Astrocyte (in vitro differentiated cells and primary cell): ENCODE data around the gene SRRM4. TPM values are rescaled to one million over a fixed set of nuclear protein-coding genes. Genes with fewer than 3 reads are reported as not detected.

Source experiments
- DNase-seq: peaks from one replicate; pipeline ENCODE4 v3.0.0-alpha.2; 2010; ENCODE audit warnings: low read depth
- FAIRE-seq: peaks from 2 replicates; lab custom pipeline; 2011; peaks lifted over from hg19 to GRCh38; lab: Jason Lieb, UNC
- H2AFZ ChIP-seq: 2 replicates; pipeline ENCODE4 v1.6.0; 2012; ENCODE audit warnings: low read depth, low read length, inconsistent platforms
- H3K27ac ChIP-seq: 2 replicates; pipeline ENCODE4 v1.5.1; 2011; ENCODE audit warnings: low read depth, low read length, inconsistent platforms
- H3K27me3 ChIP-seq: 2 replicates; pipeline ENCODE4 v1.6.0; 2011; ENCODE audit warnings: low read length, inconsistent platforms; ENCODE audit not compliant: insufficient read depth
- H3K36me3 ChIP-seq: 2 replicates; pipeline ENCODE4 v1.5.1; 2011; ENCODE audit warnings: low read length, inconsistent platforms; ENCODE audit not compliant: insufficient read depth
- H3K4me1 ChIP-seq: 2 replicates; pipeline ENCODE4 v1.5.1; 2011; ENCODE audit warnings: low read length, inconsistent platforms; ENCODE audit not compliant: insufficient read depth
- H3K4me2 ChIP-seq: 2 replicates; pipeline ENCODE4 v1.6.0; 2012; ENCODE audit warnings: low read length, inconsistent platforms
- H3K4me3 ChIP-seq: 2 replicates; pipeline ENCODE4 v1.5.1; 2011; ENCODE audit warnings: low read depth, mild to moderate bottlenecking, low read length, inconsistent platforms; ENCODE audit not compliant: insufficient read depth
- H3K79me2 ChIP-seq: 2 replicates; pipeline ENCODE4 v1.6.0; 2012; ENCODE audit warnings: mild to moderate bottlenecking, low read length, inconsistent platforms; ENCODE audit not compliant: insufficient read depth
- H3K9ac ChIP-seq: 2 replicates; pipeline ENCODE4 v1.6.0; 2012; ENCODE audit warnings: mild to moderate bottlenecking, low read length, inconsistent platforms
- H3K9me3 ChIP-seq: 2 replicates; pipeline ENCODE4 v1.5.1; 2012; ENCODE audit warnings: low read depth, mild to moderate bottlenecking, low read length, inconsistent platforms; ENCODE audit not compliant: insufficient read depth
- H4K20me1 ChIP-seq: 2 replicates; pipeline ENCODE4 v1.6.0; 2012; ENCODE audit warnings: low read length, inconsistent platforms; ENCODE audit not compliant: insufficient read depth
- H3K27ac Mint-ChIP-seq: one replicate; pipeline ENCODE4 v1.8.0; 2021; ENCODE audit warnings: mild to moderate bottlenecking, mixed read lengths; ENCODE audit not compliant: unreplicated experiment
- H3K27me3 Mint-ChIP-seq: one replicate; pipeline ENCODE4 v1.8.0; 2021; ENCODE audit warnings: low read depth, mixed read lengths; ENCODE audit not compliant: unreplicated experiment
- H3K36me3 Mint-ChIP-seq: one replicate; pipeline ENCODE4 v1.8.0; 2021; ENCODE audit warnings: low read depth, mixed read lengths; ENCODE audit not compliant: unreplicated experiment
- H3K4me1 Mint-ChIP-seq: one replicate; pipeline ENCODE4 v1.8.0; 2021; ENCODE audit warnings: low read depth, mixed read lengths; ENCODE audit not compliant: unreplicated experiment
- H3K4me3 Mint-ChIP-seq: one replicate; pipeline ENCODE4 v1.8.0; 2021; ENCODE audit warnings: mild to moderate bottlenecking, moderate library complexity, mixed read lengths; ENCODE audit not compliant: unreplicated experiment
- H3K9me3 Mint-ChIP-seq: one replicate; pipeline ENCODE4 v1.8.0; 2021; ENCODE audit warnings: mild to moderate bottlenecking, mixed read lengths; ENCODE audit not compliant: unreplicated experiment
- EZH2 ChIP-seq: IDR thresholded peaks from 2 replicates; pipeline ENCODE4 v1.6.1; 2012; ENCODE audit warnings: mild to moderate bottlenecking, low read length, inconsistent platforms; ENCODE audit not compliant: insufficient read depth
- total RNA-seq: library from RNA; stranded (reverse); gene quantifications from 2 replicates; pipeline ENCODE4 v1.2.1, GENCODE V29; 2021
- TF ChIP-seq, protein P1 (sequence below): IDR thresholded peaks from 2 replicates; pipeline ENCODE4 v1.5.1; 2011; ENCODE audit warnings: low read depth, mild to moderate bottlenecking, inconsistent platforms, low read length, moderate library complexity; ENCODE audit not compliant: insufficient read depth

The SRRM4 gene
- total RNA-seq, 1 donor from 2014 or later, result 0.30 TPM

DNA sequence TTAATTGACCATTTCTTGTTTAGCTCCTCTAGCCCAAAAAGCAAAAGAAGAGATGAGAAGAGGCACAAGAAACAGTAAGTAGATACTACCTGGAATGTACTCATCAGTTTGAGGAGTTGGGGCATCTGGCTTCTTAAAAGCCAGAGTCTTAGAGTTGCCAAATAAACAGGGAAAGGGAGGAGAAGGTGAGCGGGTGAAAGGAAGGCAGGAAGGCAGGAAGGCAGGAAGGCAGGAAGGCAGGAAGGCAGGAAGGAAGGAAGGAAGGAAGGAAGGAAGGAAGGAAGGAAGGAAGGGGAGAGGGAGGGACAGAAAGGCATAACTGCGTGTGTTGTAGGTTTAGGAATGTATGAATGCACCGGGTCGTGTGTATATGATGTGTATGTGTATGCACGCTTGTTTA, 140.7 kb downstream of the SRRM4 start:
- no peaks in the 10 kb centered on the region for H3K9me3 ChIP-seq
- no peaks in the 10 kb centered on the region for H4K20me1 ChIP-seq
- H2AFZ ChIP-seq, result no peak overlapping the region
- DNase-seq, result no peak
- TF ChIP-seq EZH2, result no peak
- TF ChIP-seq, protein P1, sequence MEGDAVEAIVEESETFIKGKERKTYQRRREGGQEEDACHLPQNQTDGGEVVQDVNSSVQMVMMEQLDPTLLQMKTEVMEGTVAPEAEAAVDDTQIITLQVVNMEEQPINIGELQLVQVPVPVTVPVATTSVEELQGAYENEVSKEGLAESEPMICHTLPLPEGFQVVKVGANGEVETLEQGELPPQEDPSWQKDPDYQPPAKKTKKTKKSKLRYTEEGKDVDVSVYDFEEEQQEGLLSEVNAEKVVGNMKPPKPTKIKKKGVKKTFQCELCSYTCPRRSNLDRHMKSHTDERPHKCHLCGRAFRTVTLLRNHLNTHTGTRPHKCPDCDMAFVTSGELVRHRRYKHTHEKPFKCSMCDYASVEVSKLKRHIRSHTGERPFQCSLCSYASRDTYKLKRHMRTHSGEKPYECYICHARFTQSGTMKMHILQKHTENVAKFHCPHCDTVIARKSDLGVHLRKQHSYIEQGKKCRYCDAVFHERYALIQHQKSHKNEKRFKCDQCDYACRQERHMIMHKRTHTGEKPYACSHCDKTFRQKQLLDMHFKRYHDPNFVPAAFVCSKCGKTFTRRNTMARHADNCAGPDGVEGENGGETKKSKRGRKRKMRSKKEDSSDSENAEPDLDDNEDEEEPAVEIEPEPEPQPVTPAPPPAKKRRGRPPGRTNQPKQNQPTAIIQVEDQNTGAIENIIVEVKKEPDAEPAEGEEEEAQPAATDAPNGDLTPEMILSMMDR, result no peak
- Mint-ChIP-seq H3K4me1 (peaks cover 4% of the 10 kb centered on the region), H3K4me3 (no peak overlapping the region), H3K27ac (no peak overlapping the region), H3K36me3 (no peaks in the 10 kb centered on the region), H3K27me3 (peaks cover 15% of the 10 kb centered on the region), H3K9me3 (no peaks in the 10 kb centered on the region)
- FAIRE-seq, result no peak
- H3K4me3 ChIP-seq, result no peak overlapping the region
- H3K4me2 ChIP-seq, result no peak overlapping the region
- H3K79me2 ChIP-seq, result no peaks in the 10 kb centered on the region
- H3K4me1 ChIP-seq, result no peaks in the 10 kb centered on the region
- H3K27ac ChIP-seq, result no peak overlapping the region
- no peaks in the 10 kb centered on the region for H3K27me3 ChIP-seq
- H3K9ac ChIP-seq, result no peak overlapping the region
- no peaks in the 10 kb centered on the region for H3K36me3 ChIP-seq

DNA sequence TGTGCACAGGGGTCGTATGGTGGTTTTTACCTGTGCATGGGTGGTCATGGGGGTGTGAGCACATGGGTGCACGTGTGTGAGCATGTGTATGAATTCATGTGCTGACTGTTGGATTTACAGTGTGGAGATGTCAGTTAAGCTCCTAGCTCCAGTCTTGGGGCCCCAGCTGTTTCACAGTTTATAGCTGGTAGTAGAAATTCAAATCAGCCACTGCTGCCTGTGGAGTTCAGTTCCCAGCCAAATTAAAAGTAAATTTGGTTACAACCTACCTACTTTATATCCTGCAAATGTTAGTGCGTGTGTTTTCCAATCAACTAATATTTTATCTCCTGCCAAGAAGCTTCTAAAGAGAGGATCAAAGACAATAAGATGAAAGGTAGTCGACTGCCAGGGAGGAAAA, 141.4 kb downstream of the SRRM4 start:
- no peaks in the 10 kb centered on the region for H3K27me3 ChIP-seq
- no peaks in the 10 kb centered on the region for H3K36me3 Mint-ChIP-seq
- no peak overlapping the region for H3K4me3 ChIP-seq
- no peak overlapping the region for H3K4me3 Mint-ChIP-seq
- no peaks in the 10 kb centered on the region for H3K9me3 Mint-ChIP-seq
- no peak overlapping the region for H3K27ac Mint-ChIP-seq
- H3K4me2 ChIP-seq, result no peak overlapping the region
- peaks cover 4% of the 10 kb centered on the region for H3K4me1 Mint-ChIP-seq
- H4K20me1 ChIP-seq, result no peaks in the 10 kb centered on the region
- H3K27ac ChIP-seq, result no peak overlapping the region
- H3K4me1 ChIP-seq, result no peaks in the 10 kb centered on the region
- no peaks in the 10 kb centered on the region for H3K36me3 ChIP-seq
- H3K79me2 ChIP-seq, result no peaks in the 10 kb centered on the region
- H3K9ac ChIP-seq, result no peak overlapping the region
- FAIRE-seq (no peak), DNase-seq (no peak)
- no peaks in the 10 kb centered on the region for H3K9me3 ChIP-seq
- H3K27me3 Mint-ChIP-seq, result peaks cover 15% of the 10 kb centered on the region
- no peak overlapping the region for H2AFZ ChIP-seq
- no peak for TF ChIP-seq EZH2
- TF ChIP-seq, protein P1, result no peak

DNA sequence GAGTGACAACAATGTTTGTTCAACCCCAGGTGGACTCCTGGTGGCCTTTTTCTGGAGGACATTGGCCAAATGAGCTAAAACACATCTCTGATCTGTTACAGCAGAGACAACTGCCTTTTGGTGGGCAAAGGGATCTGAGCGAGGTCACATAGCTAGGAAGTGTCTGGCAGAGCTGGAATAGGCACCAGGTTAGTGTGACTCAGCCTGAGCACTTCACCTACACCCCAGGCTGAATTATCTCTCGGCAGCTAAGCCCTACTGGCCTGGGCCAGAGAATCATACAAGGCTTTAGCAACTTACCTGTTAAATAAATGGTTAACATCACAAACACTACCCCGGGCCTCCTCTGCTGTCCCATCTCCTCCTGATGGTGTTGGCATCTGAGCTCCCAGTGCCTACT, 147.2 kb downstream of the SRRM4 start:
- Mint-ChIP-seq H3K4me1 (no peaks in the 10 kb centered on the region), H3K27me3 (peaks cover 10% of the 10 kb centered on the region), H3K36me3 (no peaks in the 10 kb centered on the region), H3K4me3 (no peak overlapping the region), H3K9me3 (peaks cover 2% of the 10 kb centered on the region), H3K27ac (no peak overlapping the region)
- H3K79me2 ChIP-seq, result no peaks in the 10 kb centered on the region
- no peak overlapping the region for H2AFZ ChIP-seq
- FAIRE-seq (no peak), DNase-seq (no peak)
- H3K9me3 ChIP-seq, result peaks cover 9% of the 10 kb centered on the region
- H3K4me2 ChIP-seq, result no peak overlapping the region
- no peak overlapping the region for H3K4me3 ChIP-seq
- no peaks in the 10 kb centered on the region for H3K36me3 ChIP-seq
- TF ChIP-seq EZH2, result no peak
- TF ChIP-seq, protein P1, result no peak
- no peak overlapping the region for H3K27ac ChIP-seq
- no peaks in the 10 kb centered on the region for H3K4me1 ChIP-seq
- H3K9ac ChIP-seq, result no peak overlapping the region
- no peaks in the 10 kb centered on the region for H4K20me1 ChIP-seq
- H3K27me3 ChIP-seq, result no peaks in the 10 kb centered on the region
